GM18502 (cell line): ENCODE data around the gene IL5.
"Not testable (repeated sequence)": the region's sequence is repeated elsewhere in the genome, so short reads cannot be mapped to it uniquely, and the experiment has no call there.

Experiments
- ATAC-seq: cut with Tn5 transposase; IDR thresholded peaks from one replicate; pipeline ENCODE4 v1.9.1; 2021; ENCODE audit warnings: mild to moderate bottlenecking; ENCODE audit not compliant: unreplicated experiment, poor library complexity

Gene IL5

GRCh38 chr5:132543472-132544201, at the start of gene IL5:
Gene IL5 (minus strand): TSS chr5:132543522. CDS start chr5:132543478, 44 bp downstream.
- ATAC-seq, result no peak

GRCh38 chr5:132592521-132592920, 49.2 kb upstream of the IL5 start:
- ATAC-seq, result no peak

- no peak for ATAC-seq
These were observed 47.8 kb upstream of the IL5 start for GRCh38 chr5:132591145-132591544.

- ATAC-seq, result no peak
These were observed 46.1 kb upstream of the IL5 start for GRCh38 chr5:132589467-132589866.

GRCh38 chr5:132586063-132586462, 42.7 kb upstream of the IL5 start:
- ATAC-seq, result no peak

- ATAC-seq, result not testable (repeated sequence)
These were observed 41.2 kb upstream of the IL5 start for GRCh38 chr5:132584560-132584959.

- ATAC-seq, result no peak
These were observed 32.8 kb upstream of the IL5 start for GRCh38 chr5:132576123-132576522.

- no peak for ATAC-seq
These were observed 23.3 kb upstream of the IL5 start for GRCh38 chr5:132566657-132567056.

- not testable (repeated sequence) for ATAC-seq
These were observed 21.2 kb upstream of the IL5 start for GRCh38 chr5:132564555-132564954.

GRCh38 chr5:132561601-132562000, 18.3 kb upstream of the IL5 start:
- no peak for ATAC-seq

- ATAC-seq, result no peak
These were observed 16.2 kb upstream of the IL5 start for GRCh38 chr5:132559383-132560060.

- peak; percentile 39 for ATAC-seq
These were observed 14.3 kb upstream of the IL5 start for GRCh38 chr5:132557478-132558172.

GRCh38 chr5:132556763-132557477, 13.6 kb upstream of the IL5 start, which contains the start of gene RAD50:
Gene RAD50 (plus strand): TSS chr5:132556977. CDS start chr5:132557325, 348 bp downstream.
- peak; percentile 98 for ATAC-seq

GRCh38 chr5:132556153-132556762, 12.9 kb upstream of the IL5 start:
- no peak for ATAC-seq

GRCh38 chr5:132549576-132549975, 6.3 kb upstream of the IL5 start:
- no peak for ATAC-seq

- ATAC-seq, result not testable (repeated sequence)
These were observed 5.5 kb upstream of the IL5 start for GRCh38 chr5:132548834-132549233.

- ATAC-seq, result no peak
These were observed 3.9 kb upstream of the IL5 start for GRCh38 chr5:132547269-132547668.

- no peak for ATAC-seq
These were observed 2.8 kb upstream of the IL5 start for GRCh38 chr5:132546108-132546507.

- ATAC-seq, result no peak
These were observed 2.6 kb downstream of the IL5 start for GRCh38 chr5:132540764-132541163.

- ATAC-seq, result no peak
These were observed 3.2 kb downstream of the IL5 start for GRCh38 chr5:132540149-132540548.
